Anterior cingulate cortex (tissue), 58 donors: Measurements from ENCODE around the gene MCAT.
A peak's percentile ranks its signal among the peaks of the same experiment; 100 is the strongest.

ENCODE experiments used
- DNase-seq, 58 donors: peaks; one replicate each; lab custom pipeline; 2025; lab: John Stamatoyannopoulos, UW

Gene MCAT

GRCh38 chr22:43100225-43100624 is 43.0 kb downstream of the MCAT start:
- no peak for DNase-seq

DNA sequence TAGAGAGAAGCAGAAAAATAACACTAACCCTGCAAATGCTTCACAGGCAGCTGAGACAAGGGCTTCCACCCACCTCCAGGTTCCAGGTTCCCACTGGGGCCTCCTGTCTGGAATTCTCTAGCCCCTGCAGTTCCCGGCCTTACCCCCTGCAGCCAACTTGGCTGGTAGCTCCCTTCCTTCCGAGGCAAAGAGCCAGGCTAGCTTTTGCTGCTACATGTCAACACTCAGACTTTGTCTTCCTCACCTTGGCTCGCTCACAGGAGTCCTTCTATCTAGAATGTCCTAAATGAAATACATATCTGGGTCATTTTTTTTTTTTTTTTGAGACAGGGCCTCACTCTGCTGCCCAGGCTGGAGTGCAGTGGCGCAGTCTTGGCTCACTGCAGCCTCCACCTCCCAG is 44.1 kb downstream of the MCAT start:
- no peak for DNase-seq

DNA sequence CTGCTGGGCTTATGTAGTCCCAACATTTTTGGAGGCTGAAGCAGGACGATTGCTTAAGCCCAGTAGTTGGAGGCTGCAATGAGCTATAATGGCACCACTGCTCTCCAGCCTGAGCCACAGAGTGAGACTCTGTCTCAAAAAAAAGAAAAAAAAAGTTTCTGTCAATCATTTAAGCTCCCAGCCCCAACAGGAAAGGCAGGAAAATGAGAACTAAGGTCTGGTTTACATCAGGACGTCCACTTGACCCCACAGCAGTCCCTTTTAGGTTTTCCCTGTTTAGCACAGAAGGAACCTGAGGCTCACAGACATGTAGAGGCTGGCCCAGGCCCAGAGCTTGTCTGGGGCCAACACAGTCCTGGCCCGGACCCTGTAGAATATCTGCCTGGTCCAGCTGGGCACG is 44.8 kb downstream of the MCAT start:
- no peak for DNase-seq

GRCh38 chr22:43096420-43096819 is 46.8 kb downstream of the MCAT start:
- DNase-seq: no peak

GRCh38 chr22:43094551-43094950 is 48.6 kb downstream of the MCAT start:
- DNase-seq: no peak

DNA sequence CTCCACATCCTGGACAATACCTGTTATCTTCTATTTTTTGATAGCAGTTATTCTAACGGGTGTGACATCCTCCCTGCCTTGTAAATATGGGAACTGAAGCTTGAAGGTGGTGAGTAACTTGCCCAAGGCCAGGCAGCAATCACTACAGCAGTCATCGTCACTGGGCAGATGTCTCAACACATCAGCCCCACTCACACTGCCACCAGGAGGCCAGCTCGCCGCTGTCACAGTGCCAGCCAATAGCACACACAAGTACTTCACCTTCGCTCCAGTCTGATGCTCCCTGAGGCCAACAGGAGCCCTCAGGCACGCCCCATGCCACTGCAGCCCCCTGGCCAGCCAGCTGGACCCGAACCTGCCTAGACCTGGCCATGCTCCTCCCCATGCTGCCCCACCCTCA is 49.1 kb downstream of the MCAT start:
- no peak for DNase-seq

GRCh38 chr22:43092085-43092484 is 51.1 kb downstream of the MCAT start:
- DNase-seq: no peak

DNA sequence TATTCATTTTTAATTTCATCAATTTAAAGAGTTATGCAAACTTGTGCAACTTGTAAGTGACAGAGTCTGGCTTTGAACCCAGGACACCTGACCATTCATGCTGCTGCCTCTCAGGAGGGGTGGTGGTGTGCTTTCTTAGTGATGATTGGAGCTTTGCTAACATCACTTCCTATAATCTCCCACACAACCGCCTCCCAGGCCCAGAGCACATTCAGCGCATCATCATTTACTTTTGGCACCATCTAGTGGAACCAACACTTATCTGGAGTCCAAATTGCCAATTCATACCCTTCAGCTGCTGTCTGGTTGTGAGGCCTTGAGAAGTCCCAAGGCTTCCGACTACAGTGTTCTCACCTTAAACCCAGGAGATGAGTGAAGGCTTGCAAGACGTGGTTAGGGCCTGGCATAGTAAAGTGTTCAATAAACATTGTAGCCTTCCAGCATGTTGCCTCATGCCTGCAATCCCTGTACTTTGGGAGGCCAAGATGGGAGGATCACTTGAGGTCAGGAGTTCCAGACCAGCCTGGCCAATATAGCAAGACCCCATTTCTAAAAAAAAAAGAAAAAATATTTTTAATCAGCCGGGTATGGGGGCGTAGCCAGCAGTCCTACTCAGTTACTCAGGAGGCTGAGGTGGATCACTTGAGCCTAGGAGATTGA is 52.9 kb downstream of the MCAT start:
- peak in 34 of 58 donors; percentile 3 to 71 (median 20) for DNase-seq

DNA sequence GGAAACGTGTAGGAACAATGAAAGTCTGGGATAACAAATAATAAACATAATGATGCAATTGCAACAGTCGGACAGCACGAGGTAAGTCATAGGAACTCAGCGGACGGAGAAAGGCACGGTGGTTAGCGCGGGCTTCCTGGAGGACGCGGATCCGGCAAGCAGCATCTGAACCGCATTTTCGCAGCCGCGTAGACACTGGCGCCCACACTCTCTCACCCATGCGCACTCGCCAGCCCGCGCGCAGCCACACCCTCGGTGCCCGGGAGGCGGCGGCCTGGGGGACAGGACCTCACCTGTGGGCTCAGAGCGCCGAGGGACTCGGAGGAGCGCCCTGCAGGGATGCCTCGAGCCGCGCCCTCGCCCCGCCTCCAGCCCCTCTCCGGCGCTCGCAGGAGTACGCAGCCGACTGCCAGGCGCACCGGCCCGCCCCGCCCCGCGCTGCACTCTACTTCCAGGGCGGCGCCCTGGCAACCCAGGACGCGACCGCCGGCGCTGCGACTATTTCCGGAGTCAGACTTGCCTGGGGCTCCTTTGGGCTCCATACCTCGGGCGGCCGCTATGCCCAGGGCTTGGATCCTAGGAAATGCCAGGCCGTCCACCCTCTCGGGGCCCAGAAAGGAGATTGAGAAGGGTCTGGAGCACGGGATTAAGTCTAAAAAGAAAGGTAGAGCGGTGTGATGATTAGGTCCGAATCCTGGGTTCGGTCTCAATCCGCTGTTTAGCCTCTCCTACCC is 54.0 kb downstream of the MCAT start, which contains the start of gene TTLL1:
TTLL1 (minus strand) TSS at position 408 of the 734 bp plus-strand sequence. CDS start 13,805 bp downstream, outside the sequence.
- DNase-seq: peak in 57 of 58 donors; percentile 39 to 91 (median 77)

DNA sequence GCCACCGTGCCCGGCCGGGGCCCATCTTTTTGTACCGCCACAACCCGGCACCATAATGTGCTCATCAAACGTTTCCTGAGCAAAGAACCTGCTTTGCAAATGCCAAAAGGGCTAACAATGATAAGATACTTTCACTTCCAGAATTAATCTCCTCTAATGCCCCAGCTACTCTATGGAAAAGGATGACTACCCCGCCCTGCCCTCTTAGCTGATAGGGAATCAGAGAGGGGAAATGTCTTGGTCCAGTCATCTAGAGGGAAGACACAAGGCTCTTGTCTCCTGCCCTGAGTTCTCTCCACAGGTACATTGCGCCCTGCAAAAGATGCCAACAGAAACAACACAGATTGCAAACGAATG is 54.6 kb downstream of the MCAT start:
- DNase-seq: no peak

DNA sequence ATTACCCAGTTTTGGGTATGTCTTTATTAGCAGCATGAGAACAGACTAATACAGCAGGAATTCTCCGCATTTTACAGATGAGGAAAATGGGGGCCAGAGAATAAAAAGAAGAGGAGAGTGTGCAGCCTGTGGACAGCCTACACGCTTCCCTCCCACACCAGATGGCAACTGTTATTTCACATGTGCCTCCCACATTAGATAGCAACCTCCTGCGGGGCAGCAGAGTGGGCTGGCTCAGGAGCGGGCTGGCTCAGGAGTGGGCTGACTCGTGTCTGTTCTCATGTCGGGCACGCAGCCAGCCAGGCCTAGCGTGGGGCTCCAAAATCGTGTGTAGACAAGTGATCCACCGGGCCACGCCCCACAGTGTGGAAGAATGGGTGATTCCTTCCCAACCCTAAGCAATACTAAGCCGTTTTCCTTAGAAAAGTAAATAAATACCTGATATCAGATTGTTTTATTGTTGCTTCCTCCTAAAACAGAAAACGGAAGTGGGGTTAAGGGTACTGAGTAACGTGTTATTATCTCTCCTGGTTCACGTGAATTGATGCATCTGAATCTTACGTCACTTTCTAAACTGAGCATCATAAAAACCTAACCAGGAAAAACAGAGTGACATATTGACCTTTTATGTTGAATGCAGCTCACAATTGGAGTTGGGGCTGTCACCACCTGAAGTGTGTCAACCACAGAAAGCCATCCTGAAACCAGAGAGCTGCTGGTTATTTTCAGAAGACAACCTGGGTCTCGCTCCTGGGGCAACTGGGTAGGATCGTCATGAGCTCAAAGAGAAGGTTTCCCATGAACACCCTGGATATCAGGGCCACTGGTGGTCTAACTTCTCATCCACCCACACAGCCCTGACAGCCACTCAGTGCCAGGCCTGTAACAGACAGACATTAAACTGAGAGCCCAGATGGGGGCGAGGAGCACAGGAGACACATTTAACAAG is 57.3 kb downstream of the MCAT start:
- DNase-seq: no peak
